ENCODE results near the gene GCNT2. TPM values are rescaled to one million over a fixed set of nuclear protein-coding genes. Genes with fewer than 3 reads are reported as not detected.

Gene GCNT2
- total and polyA plus RNA-seq, 2 of the 8 experiments (the other 6 are each of a cell fraction or from before 2014, with no cell fraction given) = 19.3 to 52.5 TPM

DNA sequence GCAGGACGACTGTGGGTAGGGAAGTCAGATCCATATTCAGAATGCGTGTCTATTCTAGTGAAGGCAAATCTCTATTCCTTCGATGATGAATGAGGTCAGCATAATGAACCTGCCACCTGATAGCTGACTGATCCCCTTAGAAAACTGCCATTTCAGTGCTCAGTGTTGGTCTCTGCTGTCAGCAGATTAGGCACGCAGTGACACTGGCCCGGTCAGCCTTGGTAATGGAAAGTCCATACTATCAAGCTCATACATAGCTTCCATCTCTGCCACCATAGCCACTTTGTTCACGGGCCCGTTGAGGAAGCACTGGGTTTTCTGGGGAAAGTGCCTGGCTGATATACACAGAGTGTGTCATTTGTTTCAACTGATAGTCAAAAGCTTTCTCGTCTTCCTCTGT lies 119.3 kb downstream of the GCNT2 start:
- POLR2A ChIA-PET (ENCODE audit: partially characterized antibody) = interaction anchor here (0.9 kb wide), 1 partner anchor 129 kb away, joined by 3 read pairs; no protein-coding TSS in a partner anchor
- no peak overlapping the region for H4K8ac ChIP-seq (ENCODE audit: extremely low read depth, insufficient read depth, low read length)
- H4K20me1 ChIP-seq (replicated peaks in 1 of 2; ENCODE audit: control insufficient read depth in 1 of 2, insufficient read depth in 2 of 2, low read length in 2 of 2) = no peaks in the 10 kb centered on the region
- H3K4ac ChIP-seq (replicated peaks; ENCODE audit: insufficient read length, low read depth, low read length) = no peak overlapping the region
- 94% methylated on average over 8 of the region's 8 CpGs; no CpG with 5 or more reads in 1 of the 2 experiments for WGBS, 2 experiments (ENCODE audit: extremely low coverage in 1 of 2, insufficient coverage in 1 of 2, insufficient read length in 1 of 2, insufficient replicate concordance in 2 of 2, low coverage in 1 of 2, low lambda C conversion rate in 2 of 2, missing lambda C conversion rate in 1 of 2)
- DNase-seq (ENCODE audit: low read depth in 1 of 2, low spot score in 2 of 2) (no peak), FAIRE-seq (no peak)
- no peak overlapping the region for H3K9ac ChIP-seq (replicated peaks in 1 of 4; ENCODE audit: extremely low read depth in 1 of 4, low read depth in 3 of 4, low read length in 3 of 4)
- no peak overlapping the region for H2BK20ac ChIP-seq (ENCODE audit: low read length)
- H4K5ac ChIP-seq (ENCODE audit: insufficient read length, low read depth, low read length) = no peak overlapping the region
- H3K23me2 ChIP-seq (ENCODE audit: low read depth, low read length) = no peaks in the 10 kb centered on the region
- H3K27me3 ChIP-seq (replicated peaks in 1 of 4; ENCODE audit: control insufficient read depth in 3 of 4, extremely low read depth in 1 of 4, insufficient read depth in 3 of 4, low read length in 3 of 4) = no peaks in the 10 kb centered on the region; a peak in 1 of 7 replicates
- H2BK120ac ChIP-seq (replicated peaks; ENCODE audit: low read depth, low read length) = no peak overlapping the region
- no peak overlapping the region for H3K4me3 ChIP-seq (ENCODE audit: extremely low read depth in 1 of 4, insufficient read depth in 2 of 4, low read depth in 3 of 4, low read length in 4 of 4)
- H2BK15ac ChIP-seq (ENCODE audit: low read length) = no peak overlapping the region
- H2BK5ac ChIP-seq (ENCODE audit: low read depth, low read length) = no peak overlapping the region
- no peaks in the 10 kb centered on the region for H3K79me2 ChIP-seq (ENCODE audit: control insufficient read depth in 1 of 2, insufficient read depth in 2 of 2, low read length in 2 of 2)
- H2AK5ac ChIP-seq (ENCODE audit: low read depth, low read length) = no peak overlapping the region
- H2AFZ ChIP-seq (ENCODE audit: low read length) = no peak overlapping the region
- H3K23ac ChIP-seq (ENCODE audit: insufficient read length) = no peak overlapping the region
- no peak overlapping the region for H3K56ac ChIP-seq (replicated peaks; ENCODE audit: insufficient read length, low read depth, low read length)
- TF ChIP-seq TBP (IDR thresholded peaks at IDR 0.05; ENCODE audit: low read depth, low read length) = no peak
- no peak for TF ChIP-seq RBBP5 (IDR thresholded peaks at IDR 0.05; ENCODE audit: borderline replicate concordance, low read depth, low read length)
- TF ChIP-seq KDM4A (IDR thresholded peaks at IDR 0.05; ENCODE audit: low read depth, low read length, severe bottlenecking) = no peak
- TF ChIP-seq RXRA (IDR thresholded peaks at IDR 0.05; ENCODE audit: insufficient read depth, low read depth, low read length) = no peak
- peaks cover 0 to 7% of the 10 kb centered on the region in 2 experiments; a peak in 2 of 4 replicates for H3K9me3 ChIP-seq (ENCODE audit: insufficient read depth in 2 of 2, low read depth in 1 of 2, low read length in 1 of 2)
- H3K18ac ChIP-seq (ENCODE audit: extremely low read depth, low read length) = no peak overlapping the region
- H3K36me3 ChIP-seq (ENCODE audit: control insufficient read depth in 2 of 4, insufficient read depth in 4 of 4, low read length in 3 of 4) = no peaks in the 10 kb centered on the region
- H4K91ac ChIP-seq (replicated peaks; ENCODE audit: insufficient read length, low read length) = no peak overlapping the region
- no peak overlapping the region for H3K27ac ChIP-seq (ENCODE audit: low read depth, low read length)
- H3K14ac ChIP-seq (ENCODE audit: insufficient read length) = no peak overlapping the region
- H3K4me1 ChIP-seq (replicated peaks in 1 of 4; ENCODE audit: control insufficient read depth in 3 of 4, insufficient read depth in 4 of 4, low read length in 3 of 4) = no peaks in the 10 kb centered on the region
- H2BK12ac ChIP-seq (ENCODE audit: low read depth, low read length) = no peak overlapping the region
- H3K4me2 ChIP-seq (ENCODE audit: insufficient read depth in 1 of 2, low read depth in 2 of 2, low read length in 2 of 2) = no peak overlapping the region
- CTCF ChIA-PET (ENCODE audit: partially characterized antibody) = interaction anchor here (0.8 to 1.5 kb wide), 3 partner anchors 9 to 19 kb away, joined by 3 to 5 read pairs (median 3); no protein-coding TSS in a partner anchor
- no peaks in the 10 kb centered on the region for H3K79me1 ChIP-seq (ENCODE audit: low read depth, low read length)
